NOMO-1 (cell line): Measurements from ENCODE around the gene FAM187B.

Source experiments
- DNase-seq, 2 experiments: peaks; one replicate each; lab custom pipeline; 2025; ENCODE audit not compliant: unreplicated experiment in 2 of 2; lab: John Stamatoyannopoulos, UW

The FAM187B gene

GRCh38 chr19:35179830-35180229 lies 48.7 kb downstream of the FAM187B start:
- DNase-seq, result no peak

GRCh38 chr19:35178701-35179100 lies 49.8 kb downstream of the FAM187B start:
- DNase-seq, result no peak

- DNase-seq, result no peak
Observed at GRCh38 chr19:35177377-35178274, 50.9 kb downstream of the FAM187B start.

GRCh38 chr19:35176181-35176570 lies 52.4 kb downstream of the FAM187B start:
- DNase-seq, result no peak
